GM20000 (cell line): ENCODE measurements around the gene PHF23.

Source experiments
- DNase-seq: peaks from one replicate; pipeline ENCODE4 v3.0.0; 2012; ENCODE audit warnings: low spot score
- TF ChIP-seq, protein P1 (sequence below): IDR thresholded peaks from 2 replicates; pipeline ENCODE4 v1.5.1; 2012; ENCODE audit warnings: mild to moderate bottlenecking, control low read depth; ENCODE audit errors: extremely low read depth, missing control alignments

The PHF23 gene

DNA sequence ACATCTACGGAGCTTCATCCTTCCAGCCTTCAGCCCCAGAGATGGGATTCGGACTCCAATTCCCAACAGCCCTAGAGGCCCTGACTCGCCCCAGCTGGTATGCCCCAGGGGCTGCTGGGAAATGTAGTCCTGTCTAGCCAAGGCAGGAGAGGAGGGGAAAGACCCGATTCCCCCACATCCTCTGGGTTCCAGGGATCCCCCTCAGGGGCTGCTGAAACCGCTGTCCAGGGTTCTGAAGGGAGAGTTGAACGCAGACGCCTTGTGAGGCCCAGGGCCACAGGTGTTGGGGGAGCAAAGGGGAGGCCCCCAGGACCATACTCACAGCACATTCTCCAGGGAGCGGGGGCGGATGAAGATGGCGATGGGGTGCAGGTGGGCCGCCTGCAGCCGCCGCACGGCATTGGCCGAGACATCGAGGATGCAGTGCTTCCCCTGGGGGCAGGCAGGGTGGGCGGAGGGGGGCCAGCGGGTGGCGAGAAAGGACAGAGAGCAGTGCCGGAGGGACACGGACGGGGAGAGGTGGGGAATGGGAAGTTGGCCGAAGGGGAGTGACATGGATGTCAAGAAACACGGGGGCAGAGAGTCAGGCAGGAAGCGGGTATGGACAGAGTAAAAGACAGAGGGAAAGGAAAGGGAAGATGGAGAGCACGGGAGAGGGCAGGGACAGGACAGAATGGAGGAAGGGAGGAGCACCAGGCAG, 47.5 kb downstream of the PHF23 start:
- TF ChIP-seq, protein P1, sequence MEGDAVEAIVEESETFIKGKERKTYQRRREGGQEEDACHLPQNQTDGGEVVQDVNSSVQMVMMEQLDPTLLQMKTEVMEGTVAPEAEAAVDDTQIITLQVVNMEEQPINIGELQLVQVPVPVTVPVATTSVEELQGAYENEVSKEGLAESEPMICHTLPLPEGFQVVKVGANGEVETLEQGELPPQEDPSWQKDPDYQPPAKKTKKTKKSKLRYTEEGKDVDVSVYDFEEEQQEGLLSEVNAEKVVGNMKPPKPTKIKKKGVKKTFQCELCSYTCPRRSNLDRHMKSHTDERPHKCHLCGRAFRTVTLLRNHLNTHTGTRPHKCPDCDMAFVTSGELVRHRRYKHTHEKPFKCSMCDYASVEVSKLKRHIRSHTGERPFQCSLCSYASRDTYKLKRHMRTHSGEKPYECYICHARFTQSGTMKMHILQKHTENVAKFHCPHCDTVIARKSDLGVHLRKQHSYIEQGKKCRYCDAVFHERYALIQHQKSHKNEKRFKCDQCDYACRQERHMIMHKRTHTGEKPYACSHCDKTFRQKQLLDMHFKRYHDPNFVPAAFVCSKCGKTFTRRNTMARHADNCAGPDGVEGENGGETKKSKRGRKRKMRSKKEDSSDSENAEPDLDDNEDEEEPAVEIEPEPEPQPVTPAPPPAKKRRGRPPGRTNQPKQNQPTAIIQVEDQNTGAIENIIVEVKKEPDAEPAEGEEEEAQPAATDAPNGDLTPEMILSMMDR: no peak
- no peak for DNase-seq

DNA sequence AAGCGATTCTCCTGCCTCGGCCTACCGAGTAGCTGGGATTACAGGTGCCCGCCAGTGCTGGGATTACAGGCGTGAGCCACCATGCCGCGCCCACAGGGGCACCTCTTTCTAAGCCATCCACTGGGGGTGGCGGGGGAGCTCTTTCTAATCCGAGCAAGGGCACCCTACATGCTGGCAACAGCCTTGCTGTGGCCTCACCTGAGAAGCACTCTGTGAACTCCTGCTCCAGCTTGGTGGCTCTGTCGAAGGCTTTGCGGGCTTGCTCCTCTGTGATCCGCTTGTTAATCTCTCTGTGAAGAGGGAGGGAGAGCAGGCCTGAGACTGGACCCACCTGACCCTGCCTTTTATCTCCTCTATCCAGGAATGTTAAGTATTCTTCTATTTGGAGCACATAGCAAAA, 48.2 kb downstream of the PHF23 start:
- TF ChIP-seq, protein P1: no peak
- DNase-seq: no peak

DNA sequence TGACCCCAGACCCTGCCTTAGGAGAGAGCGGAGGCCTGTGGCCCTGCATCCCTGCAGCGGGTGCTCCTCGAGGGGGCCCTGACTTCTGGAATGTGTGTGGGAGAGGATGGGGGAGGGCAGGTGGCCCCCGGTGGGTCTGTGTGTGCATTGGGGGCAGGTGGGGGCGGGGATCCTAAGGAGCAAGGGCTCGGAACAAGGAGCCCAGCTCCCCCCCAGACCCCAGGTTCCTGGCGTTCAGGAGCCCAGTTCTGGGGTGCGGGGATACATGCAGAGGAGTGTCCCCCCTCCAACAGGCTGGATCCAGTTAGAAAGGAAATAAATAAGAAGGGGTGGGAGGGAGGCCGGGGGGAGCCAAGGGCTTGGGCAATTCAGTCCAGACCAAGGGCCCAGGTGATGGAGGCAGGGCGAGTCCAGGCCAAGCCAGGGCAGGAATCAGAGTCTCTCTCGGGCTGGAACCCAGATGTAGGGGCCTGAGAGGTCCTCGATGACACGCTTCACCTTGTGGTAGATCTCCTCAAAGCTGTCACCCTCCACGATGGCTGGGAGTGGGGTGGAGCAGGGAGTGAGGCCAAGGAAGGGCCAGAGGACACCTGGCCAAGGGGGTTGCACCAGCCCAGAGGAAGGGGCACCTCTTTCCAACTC, 48.9 kb downstream of the PHF23 start:
- TF ChIP-seq, protein P1: no peak
- DNase-seq: no peak

DNA sequence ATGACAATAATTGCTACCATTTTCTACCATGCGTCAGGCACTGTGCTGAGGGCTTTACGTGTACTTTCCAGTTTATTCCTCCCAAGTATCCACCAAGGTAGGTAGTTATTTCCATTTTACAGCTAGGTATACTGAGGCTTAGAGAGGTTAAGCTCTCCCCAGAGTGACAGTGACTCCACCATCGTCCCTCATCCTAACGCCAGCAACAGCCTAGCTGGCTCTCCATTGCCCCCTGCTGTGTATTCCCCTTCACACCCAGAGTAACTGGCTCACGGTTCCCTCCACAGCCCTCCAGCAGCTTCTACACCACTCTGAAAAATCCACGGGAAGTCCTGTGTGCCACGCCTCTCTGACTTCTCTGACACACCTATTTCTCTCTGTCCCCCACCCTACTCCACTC, 53.0 kb downstream of the PHF23 start:
- no peak for DNase-seq

More for the DNA sequence above, 53.0 kb downstream of the PHF23 start:
- TF ChIP-seq, protein P1: peak; percentile 7
